HG03196 (cell line): ENCODE measurements around the gene PER2.
"Not testable (repeated sequence)": the region's sequence is repeated elsewhere in the genome, so short reads cannot be mapped to it uniquely, and the experiment has no call there.

Experiments
- ATAC-seq: cut with Tn5 transposase; IDR thresholded peaks from one replicate; pipeline ENCODE4 v1.9.1; 2021; ENCODE audit not compliant: unreplicated experiment

Gene PER2

GRCh38 chr2:238286987-238287736 is 1.2 kb downstream of the PER2 start:
- no peak for ATAC-seq

- no peak for ATAC-seq
Measured at GRCh38 chr2:238286551-238286950, 1.9 kb downstream of the PER2 start.

DNA sequence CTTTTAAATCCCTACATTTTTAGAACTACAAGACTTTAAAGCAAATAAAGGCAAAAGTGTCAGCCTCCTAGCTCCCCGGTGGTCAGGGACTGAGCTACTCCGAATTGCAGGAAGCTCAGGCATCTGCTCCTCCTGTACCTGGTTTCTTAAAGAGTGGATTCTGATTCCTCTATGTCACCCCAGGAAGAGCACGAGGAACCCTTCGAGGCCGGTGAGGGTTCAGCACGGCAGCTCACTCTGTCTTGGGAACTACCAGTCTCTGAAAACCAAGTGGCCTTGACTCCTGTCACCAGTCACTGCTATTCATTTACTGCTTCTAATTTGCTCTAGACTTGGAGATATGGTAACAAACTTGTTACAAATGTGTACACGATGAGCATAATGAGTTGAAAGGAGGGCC is 2.3 kb downstream of the PER2 start:
- ATAC-seq: no peak

DNA sequence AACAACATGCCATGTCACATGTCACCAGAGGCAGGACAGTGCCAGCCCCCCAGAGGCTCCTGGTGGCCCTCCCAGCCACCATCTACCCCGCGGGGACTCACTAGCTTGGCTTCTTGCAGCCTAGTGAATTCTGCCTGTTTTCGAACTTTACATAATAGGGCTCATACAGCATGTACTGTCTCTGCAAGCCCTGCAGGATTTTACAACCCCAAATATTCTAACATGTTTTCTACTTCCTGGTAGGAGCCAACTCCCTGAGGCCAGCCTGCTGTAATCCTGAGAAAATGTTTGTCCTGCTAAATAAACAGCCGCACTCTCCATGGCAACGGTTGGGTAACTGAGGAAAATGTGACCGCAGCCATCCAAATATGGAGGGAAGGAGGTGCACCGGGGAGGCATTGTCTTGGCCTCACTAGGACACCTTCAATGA is 2.7 kb downstream of the PER2 start:
- no peak for ATAC-seq

- ATAC-seq: no peak
Measured at GRCh38 chr2:238284802-238285515, 3.5 kb downstream of the PER2 start.

DNA sequence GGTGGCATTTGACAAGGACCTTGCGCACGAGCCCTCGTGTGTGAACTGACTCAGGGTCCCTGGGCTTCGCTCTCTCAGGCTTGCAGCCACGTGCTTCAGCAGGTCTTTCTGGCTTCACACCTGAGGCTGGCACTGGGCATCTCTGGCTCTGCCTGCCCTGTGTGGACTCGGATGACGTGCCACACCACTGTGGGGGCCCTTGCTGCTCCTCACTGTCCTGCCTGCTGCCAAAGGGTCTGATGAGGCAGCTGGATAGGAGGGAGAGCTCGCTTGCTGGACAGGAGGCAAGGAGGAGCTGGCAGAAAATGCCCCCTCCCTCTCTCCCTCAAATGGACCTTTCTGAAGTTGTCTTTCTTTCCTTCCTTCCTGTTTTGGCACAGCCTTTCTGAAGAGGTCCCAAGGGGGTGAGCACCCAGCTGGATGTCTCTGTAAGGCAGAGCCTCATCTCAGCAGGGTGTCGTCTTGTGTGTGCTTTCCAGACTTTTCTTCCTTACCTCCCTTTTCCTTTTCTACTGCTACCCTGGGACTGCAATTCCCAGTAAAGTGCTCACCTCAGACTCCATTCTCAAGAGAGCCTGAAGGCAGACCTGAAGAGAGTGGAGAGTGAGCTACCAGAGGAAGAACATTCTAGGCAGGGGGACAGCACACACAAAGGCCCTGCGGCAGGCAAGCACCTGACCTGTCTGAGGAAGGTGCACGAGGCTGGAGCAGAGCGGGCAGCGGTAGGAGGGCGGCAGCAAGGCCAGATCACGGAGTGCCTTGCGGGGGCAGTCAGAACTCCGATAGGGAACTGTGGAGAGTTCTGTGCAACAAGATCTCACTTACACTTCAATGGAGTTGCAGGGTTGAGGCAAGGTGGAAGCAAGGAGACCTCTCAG is 5.3 kb downstream of the PER2 start:
- ATAC-seq: no peak

DNA sequence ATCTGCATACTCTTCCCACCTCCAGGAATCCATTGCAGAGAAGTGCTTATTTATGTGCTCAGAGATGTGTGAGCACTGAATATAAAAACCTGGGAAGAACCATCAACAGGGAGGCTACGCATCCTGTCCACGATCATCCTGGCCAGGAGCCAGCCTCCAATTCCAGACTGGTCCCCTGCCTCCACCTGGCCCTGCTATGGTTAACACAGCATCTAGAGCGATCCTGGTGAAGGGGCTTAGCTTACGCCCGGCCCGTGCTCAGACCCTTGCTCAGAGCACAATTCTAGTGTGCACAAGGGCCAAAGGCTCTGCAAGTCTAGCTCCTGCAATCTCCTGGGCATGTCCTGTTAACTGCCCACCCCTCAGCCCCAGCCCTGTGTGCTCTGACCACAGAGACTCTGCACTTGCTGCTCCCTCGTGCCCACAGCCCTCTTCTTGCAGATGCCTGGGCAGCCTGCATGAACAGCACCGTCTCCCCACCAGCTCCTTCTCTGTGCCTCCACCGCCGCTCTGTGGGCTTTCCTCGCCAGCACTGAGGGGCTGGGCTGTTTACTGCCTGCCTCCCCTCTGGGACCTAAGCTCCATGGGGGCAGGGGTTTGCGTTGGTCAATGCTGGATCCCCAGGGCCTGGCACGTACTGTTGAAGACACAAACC is 6.5 kb downstream of the PER2 start:
- ATAC-seq: no peak

GRCh38 chr2:238280083-238280825 is 8.2 kb downstream of the PER2 start:
- ATAC-seq: no peak

GRCh38 chr2:238279324-238279682 is 9.1 kb downstream of the PER2 start:
- no peak for ATAC-seq

DNA sequence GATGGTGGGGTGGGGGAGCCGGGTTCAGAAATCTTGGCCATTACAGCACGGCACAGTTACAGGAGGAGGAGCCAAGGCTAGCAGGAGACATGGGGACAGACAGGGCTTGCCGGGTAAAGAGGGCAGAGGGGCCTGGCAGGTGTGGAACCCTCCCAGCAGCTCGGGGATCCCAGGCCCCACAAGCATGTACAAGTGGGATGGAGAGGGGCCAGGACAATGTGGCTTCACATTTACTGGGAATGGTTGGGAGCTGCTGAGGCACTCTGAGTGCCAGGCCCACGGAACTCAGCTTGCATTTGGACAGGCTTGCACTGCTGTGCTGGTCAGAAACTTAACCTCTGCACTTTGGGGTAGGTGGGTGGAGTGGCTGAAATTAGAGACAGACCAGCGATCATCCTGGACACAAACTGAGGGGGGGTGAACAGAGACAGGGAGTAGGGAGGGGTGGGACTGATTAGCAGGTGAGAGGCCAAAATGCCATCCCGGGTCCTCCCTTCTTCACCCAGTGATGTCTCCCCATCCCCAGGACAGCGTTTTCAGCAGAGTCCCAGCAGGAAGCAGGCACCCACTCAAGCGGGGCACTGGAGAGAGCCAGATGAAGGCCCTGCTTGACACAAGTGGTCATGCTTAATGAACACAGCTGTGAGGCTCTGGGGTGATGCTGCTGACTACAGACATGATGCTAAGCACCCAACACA is 9.6 kb downstream of the PER2 start:
- no peak for ATAC-seq

- no peak for ATAC-seq
Measured at GRCh38 chr2:238277695-238278094, 10.7 kb downstream of the PER2 start.

DNA sequence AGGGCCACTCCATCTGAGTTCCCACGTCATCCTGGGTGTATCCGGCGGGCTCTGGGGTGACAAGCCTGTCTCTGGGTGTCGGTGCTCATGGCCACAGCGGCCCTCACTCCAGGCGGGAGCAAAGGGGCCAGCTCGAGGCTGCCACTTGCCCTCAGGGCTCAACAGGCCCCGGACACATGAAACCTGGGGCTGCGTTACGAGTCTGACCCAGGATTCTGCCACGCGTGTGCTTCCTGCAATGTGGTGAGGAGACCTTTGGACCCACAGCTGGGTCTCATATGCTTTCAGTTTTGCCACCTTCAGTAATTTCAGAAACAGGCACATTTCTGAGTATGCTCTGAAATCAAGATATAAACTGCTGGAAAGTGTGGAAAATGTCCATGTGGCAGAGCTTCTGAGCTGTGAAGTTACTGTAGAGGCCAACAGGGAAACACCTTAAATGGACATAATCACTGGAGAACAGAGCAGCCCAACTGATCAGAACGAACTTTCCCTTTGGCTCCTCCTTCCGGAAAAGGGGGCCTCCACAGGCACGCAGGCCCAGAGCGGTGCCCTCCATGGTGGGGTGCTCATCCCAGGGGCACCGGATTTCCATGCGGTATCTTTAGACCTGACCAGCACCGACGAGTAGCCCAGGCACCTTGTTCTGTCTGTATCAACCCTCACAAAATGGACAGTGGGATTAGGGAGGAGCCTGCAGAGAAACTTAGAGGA is 14.1 kb downstream of the PER2 start:
- ATAC-seq: no peak

GRCh38 chr2:238273433-238273832 is 15.0 kb downstream of the PER2 start:
- ATAC-seq: not testable (repeated sequence)

GRCh38 chr2:238272156-238272555 is 16.3 kb downstream of the PER2 start:
- ATAC-seq: no peak

GRCh38 chr2:238271686-238272085 is 16.7 kb downstream of the PER2 start:
- not testable (repeated sequence) for ATAC-seq

DNA sequence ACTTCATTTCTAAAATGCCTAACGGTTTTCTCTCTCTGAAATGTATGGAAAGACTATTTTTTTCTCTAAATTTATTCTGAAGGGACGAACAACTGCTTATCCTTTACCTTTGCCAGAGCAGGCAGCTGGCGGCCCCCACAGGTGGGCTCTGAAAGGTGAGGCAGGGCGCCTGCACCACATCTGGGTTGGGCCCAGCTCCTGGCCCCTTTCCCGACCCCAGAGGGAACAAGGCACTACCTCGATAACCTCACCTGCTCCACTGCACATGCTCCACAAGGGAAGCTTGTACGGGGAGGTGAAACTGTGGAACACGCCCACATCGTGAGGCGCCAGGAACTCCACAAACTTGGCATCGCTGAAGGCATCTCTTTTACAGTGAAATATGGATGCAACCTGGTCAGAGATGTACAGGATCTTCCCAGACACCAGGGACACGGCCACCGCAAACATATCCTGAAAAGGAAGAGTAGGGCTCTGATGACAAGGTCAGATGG is 17.3 kb downstream of the PER2 start:
- ATAC-seq: no peak

DNA sequence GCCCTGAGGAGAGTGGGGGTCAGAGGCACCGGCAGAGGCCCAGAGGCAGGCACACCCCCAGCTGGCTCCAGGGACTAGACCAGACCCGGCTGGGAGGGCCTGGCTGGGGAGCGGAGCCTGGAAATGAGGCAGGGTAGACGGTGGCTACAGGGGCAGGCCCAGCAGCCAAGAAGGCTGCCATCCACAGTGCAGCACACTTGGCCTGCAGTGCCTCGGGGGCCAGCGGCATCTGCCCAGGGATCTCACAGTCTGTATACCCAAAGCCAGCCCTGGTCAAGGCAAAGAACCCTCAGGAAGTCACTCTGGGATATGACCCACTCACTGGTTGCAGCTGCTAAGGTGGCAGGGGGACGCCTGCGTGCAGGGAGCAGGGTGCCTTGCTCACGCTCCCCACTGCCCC is 17.8 kb downstream of the PER2 start:
- no peak for ATAC-seq

DNA sequence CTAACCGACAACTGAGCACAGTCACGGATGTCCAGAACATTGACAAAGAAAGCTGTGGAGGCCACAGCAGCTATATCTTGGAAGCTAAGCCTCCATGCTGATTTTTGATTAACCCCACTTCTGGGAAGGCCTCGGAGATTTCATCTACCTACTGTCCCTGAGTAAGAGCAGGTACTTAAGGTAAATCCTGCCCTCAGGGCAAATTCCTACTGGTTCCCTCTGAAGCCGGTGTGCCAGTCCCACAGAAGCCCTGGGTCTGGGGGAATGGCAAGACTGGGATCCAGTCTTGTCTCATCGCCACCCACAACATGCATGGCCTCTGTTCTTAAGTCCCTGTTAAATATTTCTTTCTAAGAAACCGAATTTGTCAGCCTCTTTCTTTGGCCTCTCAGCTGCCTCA is 18.7 kb downstream of the PER2 start:
- no peak for ATAC-seq
